HEK293T (cell line): ENCODE results near the gene MRPS11.

ENCODE experiments used
- FOXM1 ChIP-seq: fragments of 450-650 bp; IDR thresholded peaks from 2 replicates; pipeline ENCODE4 v1.6.1; 2017; ENCODE audit warnings: mild to moderate bottlenecking, borderline replicate concordance
- NFRKB ChIP-seq: fragments of 450-650 bp; IDR thresholded peaks from 2 replicates; pipeline ENCODE4 v1.6.1; 2016; ENCODE audit warnings: mild to moderate bottlenecking, moderate library complexity
- SUZ12 ChIP-seq: fragments of 450-650 bp; IDR thresholded peaks from 2 replicates; pipeline ENCODE4 v1.6.1; 2016; ENCODE audit warnings: mild to moderate bottlenecking

- TF ChIP-seq SUZ12 (no peak), NFRKB (no peak), FOXM1 (no peak)
These were observed 14.8 kb downstream of the MRPS11 start for GRCh38 chr15:88482263-88482662.
